H9 (cell line): ENCODE results near the gene OGFRL1. TPM values are rescaled to one million over a fixed set of nuclear protein-coding genes. Genes with fewer than 3 reads are reported as not detected.

ENCODE experiments used
- DNase-seq: peaks from one replicate; pipeline ENCODE4 v3.0.0-alpha.2; 2017
- H2AFZ ChIP-seq: one replicate; pipeline ENCODE4 v1.6.1; 2013; ENCODE audit warnings: mild to moderate bottlenecking, low read length, control low read depth, moderate library complexity
- H2AK5ac ChIP-seq: 2 replicates; pipeline ENCODE4 v1.6.1; 2013; ENCODE audit warnings: low read length, control low read depth, mixed read lengths; ENCODE audit not compliant: insufficient read length
- H2BK120ac ChIP-seq: one replicate; pipeline ENCODE4 v1.6.1; 2013; ENCODE audit warnings: low read depth, mild to moderate bottlenecking, low read length, control low read depth, inconsistent platforms; ENCODE audit not compliant: poor library complexity, severe bottlenecking
- H2BK12ac ChIP-seq: 2 replicates; pipeline ENCODE4 v1.6.1; 2013; ENCODE audit warnings: low read length, control low read depth, mixed read lengths, low read depth; ENCODE audit not compliant: insufficient read length
- H2BK15ac ChIP-seq: 2 replicates; pipeline ENCODE4 v1.6.1; 2013; ENCODE audit warnings: low read depth, low read length, control low read depth
- H2BK20ac ChIP-seq: one replicate; pipeline ENCODE4 v1.6.1; 2013; ENCODE audit warnings: low read depth, mild to moderate bottlenecking, low read length, control low read depth, inconsistent platforms; ENCODE audit not compliant: poor library complexity, severe bottlenecking
- H2BK5ac ChIP-seq: 2 replicates; pipeline ENCODE4 v1.6.1; 2013; ENCODE audit warnings: low read length, control low read depth, mixed read lengths; ENCODE audit not compliant: insufficient read length
- H3K14ac ChIP-seq: 2 replicates; pipeline ENCODE4 v1.6.1; 2013; ENCODE audit warnings: low read length, control low read depth; ENCODE audit not compliant: insufficient read depth
- H3K18ac ChIP-seq: 2 replicates; pipeline ENCODE4 v1.6.1; 2013; ENCODE audit warnings: low read depth, mild to moderate bottlenecking, mixed read lengths, low read length, control low read depth; ENCODE audit not compliant: insufficient read length
- H3K23ac ChIP-seq: 2 replicates; pipeline ENCODE4 v1.6.1; 2013; ENCODE audit warnings: low read length, control low read depth, mixed read lengths, low read depth; ENCODE audit not compliant: insufficient read length
- H3K23me2 ChIP-seq: 2 replicates; pipeline ENCODE4 v1.6.1; 2013; ENCODE audit warnings: low read depth, mild to moderate bottlenecking, mixed read lengths, low read length, control low read depth; ENCODE audit not compliant: insufficient read length, poor library complexity, severe bottlenecking
- H3K27ac ChIP-seq: 2 replicates; pipeline ENCODE4 v1.5.1; 2013; ENCODE audit warnings: low read length, control low read depth, mixed read lengths, low read depth; ENCODE audit not compliant: insufficient read length
- H3K27me3 ChIP-seq: 2 replicates; pipeline ENCODE4 v1.6.1; 2013; ENCODE audit warnings: low read length, control low read depth, inconsistent platforms; ENCODE audit not compliant: insufficient read depth
- H3K4ac ChIP-seq: 2 replicates; pipeline ENCODE4 v1.6.1; 2013; ENCODE audit warnings: low read depth, mild to moderate bottlenecking, control low read depth, inconsistent platforms, low read length, moderate library complexity
- H3K4me1 ChIP-seq: 2 replicates; pipeline ENCODE4 v1.6.1; 2013; ENCODE audit warnings: low read length, control low read depth, inconsistent platforms; ENCODE audit not compliant: insufficient read depth
- H3K4me2 ChIP-seq: 2 replicates; pipeline ENCODE4 v1.6.1; 2013; ENCODE audit warnings: low read length, control low read depth, mixed read lengths; ENCODE audit not compliant: insufficient read length, insufficient read depth
- H3K56ac ChIP-seq: 2 replicates; pipeline ENCODE4 v1.6.1; 2013; ENCODE audit warnings: low read depth, mild to moderate bottlenecking, mixed read lengths, low read length, control low read depth; ENCODE audit not compliant: insufficient read length
- H3K79me1 ChIP-seq: 2 replicates; pipeline ENCODE4 v1.6.1; 2013; ENCODE audit warnings: low read depth, mild to moderate bottlenecking, moderate library complexity, low read length, control low read depth, inconsistent platforms; ENCODE audit not compliant: insufficient read depth, poor library complexity, severe bottlenecking
- H3K79me2 ChIP-seq: 2 replicates; pipeline ENCODE4 v1.6.1; 2013; ENCODE audit warnings: low read length, control low read depth, inconsistent platforms; ENCODE audit not compliant: insufficient read depth
- H3K9ac ChIP-seq: 2 replicates; pipeline ENCODE4 v1.6.1; 2013; ENCODE audit warnings: low read length, control low read depth, mixed read lengths; ENCODE audit not compliant: insufficient read length; ENCODE audit errors: extremely low read depth
- H3K9me3 ChIP-seq: one replicate; pipeline ENCODE4 v1.6.1; 2013; ENCODE audit warnings: low read depth, low read length, inconsistent platforms; ENCODE audit not compliant: control insufficient read depth
- H3T11ph ChIP-seq: one replicate; pipeline ENCODE4 v1.6.1; 2013; ENCODE audit warnings: mild to moderate bottlenecking, low read length, control low read depth, inconsistent platforms
- H4K20me1 ChIP-seq: one replicate; pipeline ENCODE4 v1.6.1; 2013; ENCODE audit not compliant: control insufficient read depth, insufficient read length, insufficient read depth
- H4K5ac ChIP-seq: 2 replicates; pipeline ENCODE4 v1.6.1; 2013; ENCODE audit warnings: low read depth, mild to moderate bottlenecking, mixed read lengths, low read length, control low read depth; ENCODE audit not compliant: insufficient read length
- H4K8ac ChIP-seq: replicated peaks from 2 replicates; pipeline ENCODE4 v1.6.1; 2013; ENCODE audit warnings: low read length, control low read depth, mixed read lengths, low read depth; ENCODE audit not compliant: insufficient read length
- H4K91ac ChIP-seq: 2 replicates; pipeline ENCODE4 v1.6.1; 2013; ENCODE audit warnings: low read depth, mild to moderate bottlenecking, moderate library complexity, mixed read lengths, low read length, control low read depth; ENCODE audit not compliant: insufficient read length
- H3K27ac Mint-ChIP-seq, 3 experiments: 2 replicates in 2 of 3; 3 replicates in 1 of 3; pipeline ENCODE4 v1.8.0; 2020 to 2021; ENCODE audit warnings: mixed read lengths in 3 of 3, mild to moderate bottlenecking in 1 of 3, moderate library complexity in 1 of 3
- H3K27me3 Mint-ChIP-seq: 2 replicates; pipeline ENCODE4 v1.8.0; 2021; ENCODE audit warnings: low read depth, mild to moderate bottlenecking, moderate library complexity, mixed read lengths
- H3K36me3 Mint-ChIP-seq, 3 experiments: 2 replicates in 2 of 3; 3 replicates in 1 of 3; pipeline ENCODE4 v1.8.0; 2020 to 2021; ENCODE audit warnings: low read depth in 3 of 3, mixed read lengths in 3 of 3; ENCODE audit not compliant: insufficient read depth in 1 of 3
- H3K4me1 Mint-ChIP-seq, 2 experiments: 2 replicates each; pipeline ENCODE4 v1.8.0; 2020; ENCODE audit warnings: mixed read lengths in 2 of 2
- H3K4me3 Mint-ChIP-seq, 2 experiments: 2 replicates in 1 of 2; 3 replicates in 1 of 2; pipeline ENCODE4 v1.8.0; 2020 to 2021; ENCODE audit warnings: mild to moderate bottlenecking in 2 of 2, mixed read lengths in 2 of 2, moderate library complexity in 1 of 2
- H3K9me3 Mint-ChIP-seq, 2 experiments: 2 replicates in 1 of 2; 3 replicates in 1 of 2; pipeline ENCODE4 v1.8.0; 2020; ENCODE audit warnings: mild to moderate bottlenecking in 2 of 2, mixed read lengths in 2 of 2, moderate library complexity in 1 of 2
- CTCF ChIP-seq: fragments of 200-600 bp; sonication (generic); conservative IDR thresholded peaks from 3 replicates; pipeline ENCODE4 v1.8.0; 2021; ENCODE audit warnings: antibody characterized with exemption, mild to moderate bottlenecking
- WGBS: extraction: QIAGEN DNeasy Blood & Tissue Kit; methylation state at CpG from one replicate; pipeline ENCODE4 v1.1.7; 2013; ENCODE audit warnings: missing lambda C conversion rate, low lambda C conversion rate, mixed read lengths; ENCODE audit not compliant: insufficient read length; ENCODE audit errors: extremely low coverage; 5-methylcytosine and 5-hydroxymethylcytosine counted together
- total RNA-seq: library from RNA; stranded (reverse); gene quantifications from 2 replicates; pipeline ENCODE4 v1.2.1, GENCODE V29; 2021

OGFRL1 gene
- total RNA-seq, 1 experiment from 2014 or later, result 2.8 TPM

GRCh38 chr6:71333697-71334096 lies 45.1 kb downstream of the OGFRL1 start:
- no peak overlapping the region for H3K4ac ChIP-seq
- H3K27ac ChIP-seq, result no peak overlapping the region
- peaks cover 5% of the 10 kb centered on the region; the same call in 1 of the 2 replicates for H3K4me1 ChIP-seq
- Mint-ChIP-seq H3K36me3 (peaks cover 0 to 15% (median 8%) of the 10 kb centered on the region in 3 experiments; a peak in 5 of 7 replicates), H3K4me1 (peaks cover 29 to 30% of the 10 kb centered on the region in 2 experiments), H3K4me3 (no peak overlapping the region), H3K27ac (no peak overlapping the region; a peak in 1 of 7 replicates), H3K27me3 (no peaks in the 10 kb centered on the region), H3K9me3 (peaks cover 13 to 15% of the 10 kb centered on the region in 2 experiments)
- no CpG with 5 or more reads among the region's 2 CpGs for WGBS
- no peak overlapping the region for H3K18ac ChIP-seq
- no peak overlapping the region for H4K8ac ChIP-seq
- H3K56ac ChIP-seq, result no peak overlapping the region
- no peak for DNase-seq
- H3K4me2 ChIP-seq, result no peak overlapping the region
- no peak for TF ChIP-seq CTCF
- H3K27me3 ChIP-seq, result no peaks in the 10 kb centered on the region
- no peak overlapping the region for H2BK120ac ChIP-seq
- H3K9ac ChIP-seq, result no peak overlapping the region
- H3K23me2 ChIP-seq, result no peaks in the 10 kb centered on the region
- no peak overlapping the region for H3K14ac ChIP-seq
- H3K9me3 ChIP-seq, result no peaks in the 10 kb centered on the region
- H4K20me1 ChIP-seq, result no peaks in the 10 kb centered on the region
- H2BK12ac ChIP-seq, result no peak overlapping the region
- H2AFZ ChIP-seq, result no peak overlapping the region
- H2BK15ac ChIP-seq, result no peak overlapping the region
- H3T11ph ChIP-seq, result no peak overlapping the region
- H3K79me1 ChIP-seq, result no peaks in the 10 kb centered on the region
- no peak overlapping the region for H2BK5ac ChIP-seq
- H3K79me2 ChIP-seq, result no peaks in the 10 kb centered on the region
- no peak overlapping the region for H2AK5ac ChIP-seq
- no peak overlapping the region for H4K5ac ChIP-seq
- H4K91ac ChIP-seq, result no peak overlapping the region
- no peak overlapping the region for H3K23ac ChIP-seq
- no peak overlapping the region for H2BK20ac ChIP-seq
